Measurements from ENCODE around the gene HIGD2A. TPM values are rescaled to one million over a fixed set of nuclear protein-coding genes. Genes with fewer than 3 reads are reported as not detected.

HIGD2A gene
- total RNA-seq, 1 experiment from 2014 or later: 98.2 TPM

DNA sequence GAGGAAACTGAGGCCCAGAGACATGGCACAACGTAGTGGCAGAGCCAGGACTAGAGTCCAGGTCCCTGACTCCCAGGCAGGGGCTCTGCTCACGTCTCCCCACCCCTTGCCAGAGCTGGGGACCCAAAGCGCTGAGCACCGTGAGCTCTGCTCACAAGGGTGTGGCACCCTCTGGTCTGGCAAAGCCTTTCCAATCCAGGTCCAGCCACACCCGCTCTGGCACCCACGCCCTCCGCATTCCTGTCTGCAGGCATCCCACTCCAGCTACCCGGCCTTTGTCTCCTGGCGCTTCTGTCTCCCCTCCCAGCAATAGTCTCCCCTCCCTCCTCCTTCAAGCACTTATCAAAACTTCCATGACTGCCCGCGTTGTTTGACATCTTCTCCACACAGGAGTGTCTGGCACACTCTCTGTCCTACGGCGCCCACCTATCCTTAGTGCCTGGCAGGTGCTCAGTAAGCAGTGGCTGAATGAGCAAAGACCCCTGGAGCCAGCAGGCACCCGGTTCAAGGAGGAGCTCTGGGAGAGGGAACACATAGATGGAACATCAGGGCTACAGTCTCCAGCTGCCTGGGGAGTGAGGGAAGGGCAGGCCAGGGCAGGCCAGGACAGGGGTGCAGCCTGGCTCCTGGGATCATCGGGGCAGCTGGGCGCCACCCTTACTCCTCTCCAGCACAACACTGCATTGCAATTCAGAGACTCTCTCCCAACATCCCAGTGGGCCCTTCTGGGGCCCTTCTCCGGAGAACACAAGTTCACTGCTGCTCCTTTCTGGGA lies 12.0 kb downstream of the HIGD2A start:
- no peak for ATAC-seq

DNA sequence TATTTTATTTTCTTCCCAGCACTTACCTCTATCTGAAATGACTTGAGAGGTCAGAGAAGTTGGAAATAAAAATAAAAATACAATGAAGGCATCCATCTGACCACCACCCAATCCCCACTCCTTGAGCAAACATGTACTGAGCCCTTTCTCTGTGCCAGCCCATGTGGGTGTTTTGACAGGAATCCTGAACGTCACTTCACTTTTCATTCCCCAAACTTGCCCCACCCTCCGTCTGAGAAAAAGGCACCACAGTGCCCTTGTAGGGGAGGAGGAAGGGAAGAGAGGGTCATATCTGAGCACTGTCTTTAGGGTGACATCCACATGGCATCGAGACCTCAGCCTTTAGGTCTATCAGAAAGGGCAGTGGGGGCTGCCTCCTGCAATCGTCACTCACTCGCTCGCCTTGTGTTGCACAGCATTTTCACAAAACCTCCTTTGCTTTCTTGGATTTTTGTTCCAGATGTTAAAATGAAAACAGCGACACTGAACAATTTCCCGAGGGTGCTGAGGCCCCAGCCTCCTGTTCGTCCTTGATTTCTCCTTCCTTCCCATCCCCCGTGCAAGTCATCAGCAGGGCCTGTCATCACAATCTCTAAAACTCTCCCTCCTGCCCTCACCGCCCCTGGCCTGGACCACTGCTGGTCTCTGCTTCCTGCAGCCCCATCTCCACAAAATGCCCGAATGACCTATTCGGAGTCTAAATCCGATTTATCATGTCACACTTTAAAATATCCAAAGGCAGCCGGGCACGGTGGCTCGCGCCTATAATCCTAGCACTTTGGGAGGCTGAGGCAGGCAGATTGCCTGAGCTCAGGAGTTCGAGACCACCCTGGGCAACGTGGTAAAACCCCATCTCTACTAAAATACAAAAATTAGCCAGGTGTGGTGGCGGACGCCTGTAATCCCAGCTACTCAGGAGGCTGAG lies 13.0 kb downstream of the HIGD2A start:
- peaks cover 3% of the 10 kb centered on the region for H3K4me1 Mint-ChIP-seq
- no peaks in the 10 kb centered on the region; the same call in 1 of the 2 replicates for H3K27me3 Mint-ChIP-seq (ENCODE audit: low read depth)
- H3K9me3 Mint-ChIP-seq: no peaks in the 10 kb centered on the region
- TF ChIP-seq, protein P1, sequence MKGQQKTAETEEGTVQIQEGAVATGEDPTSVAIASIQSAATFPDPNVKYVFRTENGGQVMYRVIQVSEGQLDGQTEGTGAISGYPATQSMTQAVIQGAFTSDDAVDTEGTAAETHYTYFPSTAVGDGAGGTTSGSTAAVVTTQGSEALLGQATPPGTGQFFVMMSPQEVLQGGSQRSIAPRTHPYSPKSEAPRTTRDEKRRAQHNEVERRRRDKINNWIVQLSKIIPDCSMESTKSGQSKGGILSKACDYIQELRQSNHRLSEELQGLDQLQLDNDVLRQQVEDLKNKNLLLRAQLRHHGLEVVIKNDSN (CRISPR knock-in tag; IDR thresholded peaks at IDR 0.05): no peak
- no peak for TF ChIP-seq NFYB (CRISPR knock-in tag; conservative IDR thresholded peaks at IDR 0.05; ENCODE audit: low read depth)
- TF ChIP-seq ZBTB21 (CRISPR knock-in tag; IDR thresholded peaks at IDR 0.05; ENCODE audit: borderline replicate concordance): no peak
- TF ChIP-seq GABPB1 (CRISPR knock-in tag; IDR thresholded peaks at IDR 0.05): no peak
- no peak for TF ChIP-seq NFATC4 (CRISPR knock-in tag; IDR thresholded peaks at IDR 0.05)
- no peak for TF ChIP-seq NR3C1 (CRISPR knock-in tag; conservative IDR thresholded peaks at IDR 0.05; ENCODE audit: low read depth)
- TF ChIP-seq, protein P2, sequence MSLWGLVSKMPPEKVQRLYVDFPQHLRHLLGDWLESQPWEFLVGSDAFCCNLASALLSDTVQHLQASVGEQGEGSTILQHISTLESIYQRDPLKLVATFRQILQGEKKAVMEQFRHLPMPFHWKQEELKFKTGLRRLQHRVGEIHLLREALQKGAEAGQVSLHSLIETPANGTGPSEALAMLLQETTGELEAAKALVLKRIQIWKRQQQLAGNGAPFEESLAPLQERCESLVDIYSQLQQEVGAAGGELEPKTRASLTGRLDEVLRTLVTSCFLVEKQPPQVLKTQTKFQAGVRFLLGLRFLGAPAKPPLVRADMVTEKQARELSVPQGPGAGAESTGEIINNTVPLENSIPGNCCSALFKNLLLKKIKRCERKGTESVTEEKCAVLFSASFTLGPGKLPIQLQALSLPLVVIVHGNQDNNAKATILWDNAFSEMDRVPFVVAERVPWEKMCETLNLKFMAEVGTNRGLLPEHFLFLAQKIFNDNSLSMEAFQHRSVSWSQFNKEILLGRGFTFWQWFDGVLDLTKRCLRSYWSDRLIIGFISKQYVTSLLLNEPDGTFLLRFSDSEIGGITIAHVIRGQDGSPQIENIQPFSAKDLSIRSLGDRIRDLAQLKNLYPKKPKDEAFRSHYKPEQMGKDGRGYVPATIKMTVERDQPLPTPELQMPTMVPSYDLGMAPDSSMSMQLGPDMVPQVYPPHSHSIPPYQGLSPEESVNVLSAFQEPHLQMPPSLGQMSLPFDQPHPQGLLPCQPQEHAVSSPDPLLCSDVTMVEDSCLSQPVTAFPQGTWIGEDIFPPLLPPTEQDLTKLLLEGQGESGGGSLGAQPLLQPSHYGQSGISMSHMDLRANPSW (CRISPR knock-in tag; conservative IDR thresholded peaks at IDR 0.05; ENCODE audit: low read depth): no peak
- no peak for TF ChIP-seq ZNF263 (CRISPR knock-in tag; IDR thresholded peaks at IDR 0.05; ENCODE audit: low read depth)
- H3K36me3 Mint-ChIP-seq: no peaks in the 10 kb centered on the region
- no peak for ATAC-seq
- CTCF ChIA-PET: no interaction called here
- no peak overlapping the region for H3K27ac Mint-ChIP-seq
- DNase-seq (ENCODE audit: low spot score): no peak
- H3K4me3 Mint-ChIP-seq: no peak overlapping the region
- POLR2A ChIA-PET: no interaction called here

More for the DNA sequence above, 12.0 kb downstream of the HIGD2A start:
- Mint-ChIP-seq H3K9me3 (no peaks in the 10 kb centered on the region), H3K36me3 (no peaks in the 10 kb centered on the region), H3K27ac (no peak overlapping the region), H3K4me1 (no peaks in the 10 kb centered on the region; the same call in 1 of the 2 replicates), H3K4me3 (no peak overlapping the region), H3K27me3 (ENCODE audit: low read depth) (no peaks in the 10 kb centered on the region; the same call in 1 of the 2 replicates)
- CTCF ChIA-PET: interaction anchor here (0.5 kb wide), 1 partner anchor 686 kb away, joined by 3 read pairs; no protein-coding TSS in a partner anchor
- TF ChIP-seq GRHL2 (CRISPR knock-in tag; IDR thresholded peaks at IDR 0.05; ENCODE audit: insufficient replicate concordance, severe bottlenecking): no peak
- no peak for TF ChIP-seq ZNF423 (CRISPR knock-in tag; IDR thresholded peaks at IDR 0.05)
- TF ChIP-seq, protein P3, sequence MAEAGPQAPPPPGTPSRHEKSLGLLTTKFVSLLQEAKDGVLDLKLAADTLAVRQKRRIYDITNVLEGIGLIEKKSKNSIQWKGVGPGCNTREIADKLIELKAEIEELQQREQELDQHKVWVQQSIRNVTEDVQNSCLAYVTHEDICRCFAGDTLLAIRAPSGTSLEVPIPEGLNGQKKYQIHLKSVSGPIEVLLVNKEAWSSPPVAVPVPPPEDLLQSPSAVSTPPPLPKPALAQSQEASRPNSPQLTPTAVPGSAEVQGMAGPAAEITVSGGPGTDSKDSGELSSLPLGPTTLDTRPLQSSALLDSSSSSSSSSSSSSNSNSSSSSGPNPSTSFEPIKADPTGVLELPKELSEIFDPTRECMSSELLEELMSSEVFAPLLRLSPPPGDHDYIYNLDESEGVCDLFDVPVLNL (CRISPR knock-in tag; IDR thresholded peaks at IDR 0.05; ENCODE audit: borderline replicate concordance, low read depth): no peak
- no peak for TF ChIP-seq SMAD4 (CRISPR knock-in tag; IDR thresholded peaks at IDR 0.05)
- TF ChIP-seq, protein P4, sequence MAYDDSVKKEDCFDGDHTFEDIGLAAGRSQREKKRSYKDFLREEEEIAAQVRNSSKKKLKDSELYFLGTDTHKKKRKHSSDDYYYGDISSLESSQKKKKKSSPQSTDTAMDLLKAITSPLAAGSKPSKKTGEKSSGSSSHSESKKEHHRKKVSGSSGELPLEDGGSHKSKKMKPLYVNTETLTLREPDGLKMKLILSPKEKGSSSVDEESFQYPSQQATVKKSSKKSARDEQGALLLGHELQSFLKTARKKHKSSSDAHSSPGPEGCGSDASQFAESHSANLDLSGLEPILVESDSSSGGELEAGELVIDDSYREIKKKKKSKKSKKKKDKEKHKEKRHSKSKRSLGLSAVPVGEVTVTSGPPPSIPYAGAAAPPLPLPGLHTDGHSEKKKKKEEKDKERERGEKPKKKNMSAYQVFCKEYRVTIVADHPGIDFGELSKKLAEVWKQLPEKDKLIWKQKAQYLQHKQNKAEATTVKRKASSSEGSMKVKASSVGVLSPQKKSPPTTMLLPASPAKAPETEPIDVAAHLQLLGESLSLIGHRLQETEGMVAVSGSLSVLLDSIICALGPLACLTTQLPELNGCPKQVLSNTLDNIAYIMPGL (CRISPR knock-in tag; IDR thresholded peaks at IDR 0.05): no peak
- no peak for TF ChIP-seq ZNF396 (CRISPR knock-in tag; IDR thresholded peaks at IDR 0.05; ENCODE audit: borderline replicate concordance)
- no peak for TF ChIP-seq ETV6 (CRISPR knock-in tag; IDR thresholded peaks at IDR 0.05)
- TF ChIP-seq KAT7 (CRISPR knock-in tag; IDR thresholded peaks at IDR 0.05; ENCODE audit: borderline replicate concordance): no peak
- TF ChIP-seq OVOL2 (CRISPR knock-in tag; IDR thresholded peaks at IDR 0.05; ENCODE audit: borderline replicate concordance): no peak
- TF ChIP-seq, protein P5, sequence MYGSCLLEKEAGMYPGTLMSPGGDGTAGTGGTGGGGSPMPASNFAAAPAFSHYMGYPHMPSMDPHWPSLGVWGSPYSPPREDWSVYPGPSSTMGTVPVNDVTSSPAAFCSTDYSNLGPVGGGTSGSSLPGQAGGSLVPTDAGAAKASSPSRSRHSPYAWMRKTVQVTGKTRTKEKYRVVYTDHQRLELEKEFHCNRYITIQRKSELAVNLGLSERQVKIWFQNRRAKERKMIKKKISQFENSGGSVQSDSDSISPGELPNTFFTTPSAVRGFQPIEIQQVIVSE (CRISPR knock-in tag; IDR thresholded peaks at IDR 0.05; ENCODE audit: borderline replicate concordance): no peak
- TF ChIP-seq, protein P6, sequence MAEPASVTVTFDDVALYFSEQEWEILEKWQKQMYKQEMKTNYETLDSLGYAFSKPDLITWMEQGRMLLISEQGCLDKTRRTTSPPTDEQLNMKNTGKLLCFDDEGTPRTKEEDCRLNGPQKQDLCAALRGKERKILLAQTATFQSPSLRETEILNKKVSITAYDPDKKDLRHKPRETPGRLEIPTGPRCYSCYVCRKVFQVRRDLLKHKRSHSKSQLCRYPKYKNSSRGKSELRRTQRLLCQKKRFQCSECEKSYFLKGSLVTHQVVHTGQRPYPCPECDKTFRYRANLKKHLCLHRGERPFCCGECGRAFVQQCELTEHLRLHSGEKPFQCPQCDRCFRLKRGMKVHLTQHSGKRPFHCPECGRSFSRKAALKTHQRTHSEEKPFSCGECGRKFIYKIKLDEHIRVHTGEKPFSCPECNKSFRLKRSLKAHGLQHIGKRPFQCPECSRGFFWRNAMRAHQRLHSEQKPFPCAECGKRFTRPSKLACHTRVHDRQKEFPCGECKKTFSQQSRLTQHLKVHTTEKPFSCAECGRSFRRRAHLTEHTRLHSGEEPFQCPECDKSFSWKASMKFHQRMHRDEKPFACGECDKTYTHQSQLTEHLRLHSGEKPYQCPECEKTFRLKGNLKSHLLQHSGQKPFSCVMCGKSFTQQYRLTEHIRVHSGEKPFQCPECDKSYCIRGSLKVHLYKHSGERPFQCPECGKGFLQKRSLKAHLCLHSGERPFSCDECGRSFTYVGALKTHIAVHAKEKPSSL (CRISPR knock-in tag; conservative IDR thresholded peaks at IDR 0.05): no peak
- TF ChIP-seq FOXK1 (CRISPR knock-in tag; IDR thresholded peaks at IDR 0.05): no peak
- DNase-seq (ENCODE audit: low spot score): no peak
- POLR2A ChIA-PET: no interaction called here

Data from WTC11 (cell line).